ENCODE results near the gene POU2F3. TPM values are rescaled to one million over a fixed set of nuclear protein-coding genes. Genes with fewer than 3 reads are reported as not detected.

Gene POU2F3
- polyA plus RNA-seq, 1 donor (not counting 4 experiments of a cell fraction or from before 2014, with no cell fraction given) = 0.96 TPM

- no peak overlapping the region for H3K27ac ChIP-seq (ENCODE audit: control insufficient read depth, insufficient read depth, low read length)
- H3K4me1 ChIP-seq (ENCODE audit: control insufficient read depth, extremely low read depth, insufficient read depth, low read length) = peaks cover 65% of the 10 kb centered on the region
Measured at GRCh38 chr11:120343429-120343828, 103.5 kb downstream of the POU2F3 start.

DNA sequence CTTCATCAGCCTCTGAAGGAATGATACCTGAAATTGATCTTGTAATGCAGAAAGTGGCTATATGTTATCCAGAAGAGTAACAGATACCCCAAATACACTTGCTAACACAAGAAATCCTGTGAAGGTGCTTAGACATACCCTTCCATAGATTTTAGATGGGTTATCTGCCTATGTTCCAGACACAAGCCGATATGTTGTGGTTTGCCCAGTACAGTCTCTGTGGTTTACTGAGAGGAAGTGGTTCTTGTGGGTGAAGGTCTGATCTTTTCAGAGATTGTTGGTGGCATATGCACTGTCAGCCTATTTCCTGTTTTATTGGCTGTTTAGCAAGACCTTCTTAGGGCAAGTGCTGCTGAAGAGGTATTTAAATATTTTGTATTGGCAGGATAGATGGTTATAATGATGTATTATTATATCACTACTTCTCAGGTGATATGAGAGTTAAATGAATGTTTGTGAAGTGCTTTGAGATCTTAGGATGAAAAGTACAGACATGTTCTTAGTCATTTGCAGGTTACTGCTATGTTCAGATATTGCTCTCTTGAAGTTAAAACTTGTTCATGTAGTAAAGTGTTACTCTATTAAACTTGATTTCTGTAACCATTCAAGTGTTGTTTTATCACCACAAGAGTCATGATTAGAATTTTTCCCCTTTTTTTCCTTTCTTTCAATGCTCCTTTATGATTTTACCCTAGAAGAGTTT is 104.5 kb downstream of the POU2F3 start:
- Histone ChIP-seq H4K20me1 (ENCODE audit: control insufficient read depth, extremely low read depth, insufficient read depth, low read length) (peaks cover 20% of the 10 kb centered on the region), H3K9ac (ENCODE audit: control insufficient read depth, extremely low read depth, insufficient read depth, low read length) (no peak overlapping the region), H3K4me2 (ENCODE audit: control insufficient read depth, extremely low read depth, insufficient read depth, low read depth, low read length) (peak overlapping the region; percentile 57), H3K27ac (ENCODE audit: control insufficient read depth, insufficient read depth, low read length) (no peak overlapping the region), H3K79me2 (ENCODE audit: control insufficient read depth, insufficient read depth, low read length) (peaks cover 51% of the 10 kb centered on the region), H3K4me3 (ENCODE audit: control insufficient read depth in 2 of 3, extremely low read depth in 1 of 3, insufficient read depth in 2 of 3, low read depth in 1 of 3, low read length in 3 of 3) (no peak overlapping the region), H3K9me1 (ENCODE audit: control insufficient read depth, extremely low read depth, insufficient read depth, low read length) (peaks cover 2% of the 10 kb centered on the region), H3K27me3 (ENCODE audit: control insufficient read depth, extremely low read depth, insufficient read depth, low read length) (no peaks in the 10 kb centered on the region), H3K9me3 (ENCODE audit: control insufficient read depth, low read depth, low read length) (no peaks in the 10 kb centered on the region), H3K4me1 (ENCODE audit: control insufficient read depth, extremely low read depth, insufficient read depth, low read length) (peaks cover 55% of the 10 kb centered on the region), H3K36me3 (ENCODE audit: control insufficient read depth in 2 of 2, extremely low read depth in 1 of 2, insufficient read depth in 2 of 2, low read length in 2 of 2) (no peaks in the 10 kb centered on the region), H2AFZ (ENCODE audit: control insufficient read depth, low read length) (no peak overlapping the region)
- FAIRE-seq = peak; percentile 96
- dilution Hi-C loops (cut with MboI; ENCODE audit: extremely low pct_ligation_motif_present, low sequenced_read_pairs) = no loop called here
- DNase-seq (ENCODE audit: low read depth, low spot score) = no peak
- TF ChIP-seq EZH2 (IDR thresholded peaks at IDR 0.05; ENCODE audit: low read length) = no peak
- TF ChIP-seq, protein P1, sequence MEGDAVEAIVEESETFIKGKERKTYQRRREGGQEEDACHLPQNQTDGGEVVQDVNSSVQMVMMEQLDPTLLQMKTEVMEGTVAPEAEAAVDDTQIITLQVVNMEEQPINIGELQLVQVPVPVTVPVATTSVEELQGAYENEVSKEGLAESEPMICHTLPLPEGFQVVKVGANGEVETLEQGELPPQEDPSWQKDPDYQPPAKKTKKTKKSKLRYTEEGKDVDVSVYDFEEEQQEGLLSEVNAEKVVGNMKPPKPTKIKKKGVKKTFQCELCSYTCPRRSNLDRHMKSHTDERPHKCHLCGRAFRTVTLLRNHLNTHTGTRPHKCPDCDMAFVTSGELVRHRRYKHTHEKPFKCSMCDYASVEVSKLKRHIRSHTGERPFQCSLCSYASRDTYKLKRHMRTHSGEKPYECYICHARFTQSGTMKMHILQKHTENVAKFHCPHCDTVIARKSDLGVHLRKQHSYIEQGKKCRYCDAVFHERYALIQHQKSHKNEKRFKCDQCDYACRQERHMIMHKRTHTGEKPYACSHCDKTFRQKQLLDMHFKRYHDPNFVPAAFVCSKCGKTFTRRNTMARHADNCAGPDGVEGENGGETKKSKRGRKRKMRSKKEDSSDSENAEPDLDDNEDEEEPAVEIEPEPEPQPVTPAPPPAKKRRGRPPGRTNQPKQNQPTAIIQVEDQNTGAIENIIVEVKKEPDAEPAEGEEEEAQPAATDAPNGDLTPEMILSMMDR (optimal IDR thresholded peaks at IDR 0.05 in 1 of 3, IDR thresholded peaks at IDR 0.05 in 1 of 3, conservative IDR thresholded peaks at IDR 0.05 in 1 of 3; ENCODE audit: extremely low read depth in 1 of 3, insufficient read depth in 2 of 3, low read length in 3 of 3) = no peak

More at GRCh38 chr11:120343429-120343828, 103.5 kb downstream of the POU2F3 start:
- Histone ChIP-seq H3K9me3 (ENCODE audit: control insufficient read depth, low read depth, low read length) (no peaks in the 10 kb centered on the region), H3K36me3 (ENCODE audit: control insufficient read depth in 2 of 2, extremely low read depth in 1 of 2, insufficient read depth in 2 of 2, low read length in 2 of 2) (no peaks in the 10 kb centered on the region), H3K4me3 (ENCODE audit: control insufficient read depth in 2 of 3, extremely low read depth in 1 of 3, insufficient read depth in 2 of 3, low read depth in 1 of 3, low read length in 3 of 3) (no peak overlapping the region), H3K9me1 (ENCODE audit: control insufficient read depth, extremely low read depth, insufficient read depth, low read length) (peaks cover 2% of the 10 kb centered on the region), H2AFZ (ENCODE audit: control insufficient read depth, low read length) (no peak overlapping the region), H3K9ac (ENCODE audit: control insufficient read depth, extremely low read depth, insufficient read depth, low read length) (no peak overlapping the region), H4K20me1 (ENCODE audit: control insufficient read depth, extremely low read depth, insufficient read depth, low read length) (peaks cover 22% of the 10 kb centered on the region), H3K27me3 (ENCODE audit: control insufficient read depth, extremely low read depth, insufficient read depth, low read length) (no peaks in the 10 kb centered on the region), H3K79me2 (ENCODE audit: control insufficient read depth, insufficient read depth, low read length) (peaks cover 55% of the 10 kb centered on the region), H3K4me2 (ENCODE audit: control insufficient read depth, extremely low read depth, insufficient read depth, low read depth, low read length) (no peak overlapping the region)
- no peak for DNase-seq (ENCODE audit: low read depth, low spot score)
- TF ChIP-seq, protein P1 (optimal IDR thresholded peaks at IDR 0.05 in 1 of 3, IDR thresholded peaks at IDR 0.05 in 1 of 3, conservative IDR thresholded peaks at IDR 0.05 in 1 of 3; ENCODE audit: extremely low read depth in 1 of 3, insufficient read depth in 2 of 3, low read length in 3 of 3) = no peak
- no peak for TF ChIP-seq EZH2 (IDR thresholded peaks at IDR 0.05; ENCODE audit: low read length)
- dilution Hi-C loops (cut with MboI; ENCODE audit: extremely low pct_ligation_motif_present, low sequenced_read_pairs) = no loop called here
- FAIRE-seq = no peak

Measured in keratinocyte (primary cell).